Coronary artery (tissue), 2 donors: ENCODE results near the gene GARRE1.

ENCODE experiments used
- DNase-seq: peaks from one replicate; pipeline ENCODE4 v3.0.0-alpha.2; 2017; ENCODE audit warnings: low spot score
- H3K27ac ChIP-seq, 2 donors: fragments of 200-600 bp; sonication (generic); one replicate each; pipeline ENCODE4 v1.5.1; 2016 to 2019
- H3K4me3 ChIP-seq: fragments of 200-600 bp; sonication (generic); 2 replicates; pipeline ENCODE4 v1.5.1; 2016; ENCODE audit warnings: mild to moderate bottlenecking, moderate library complexity
- TF ChIP-seq, protein P1 (sequence below): fragments of 200-600 bp; sonication (generic); IDR thresholded peaks from one replicate; pipeline ENCODE4 v1.5.1; 2019; ENCODE audit warnings: antibody characterized with exemption

GARRE1 gene

GRCh38 chr19:34261334-34262109, 7.2 kb downstream of the GARRE1 start:
- Histone ChIP-seq H3K27ac (peak overlapping the region in 1 of 2 donors; percentile 61), H3K4me3 (no peak overlapping the region)
- TF ChIP-seq, protein P1, sequence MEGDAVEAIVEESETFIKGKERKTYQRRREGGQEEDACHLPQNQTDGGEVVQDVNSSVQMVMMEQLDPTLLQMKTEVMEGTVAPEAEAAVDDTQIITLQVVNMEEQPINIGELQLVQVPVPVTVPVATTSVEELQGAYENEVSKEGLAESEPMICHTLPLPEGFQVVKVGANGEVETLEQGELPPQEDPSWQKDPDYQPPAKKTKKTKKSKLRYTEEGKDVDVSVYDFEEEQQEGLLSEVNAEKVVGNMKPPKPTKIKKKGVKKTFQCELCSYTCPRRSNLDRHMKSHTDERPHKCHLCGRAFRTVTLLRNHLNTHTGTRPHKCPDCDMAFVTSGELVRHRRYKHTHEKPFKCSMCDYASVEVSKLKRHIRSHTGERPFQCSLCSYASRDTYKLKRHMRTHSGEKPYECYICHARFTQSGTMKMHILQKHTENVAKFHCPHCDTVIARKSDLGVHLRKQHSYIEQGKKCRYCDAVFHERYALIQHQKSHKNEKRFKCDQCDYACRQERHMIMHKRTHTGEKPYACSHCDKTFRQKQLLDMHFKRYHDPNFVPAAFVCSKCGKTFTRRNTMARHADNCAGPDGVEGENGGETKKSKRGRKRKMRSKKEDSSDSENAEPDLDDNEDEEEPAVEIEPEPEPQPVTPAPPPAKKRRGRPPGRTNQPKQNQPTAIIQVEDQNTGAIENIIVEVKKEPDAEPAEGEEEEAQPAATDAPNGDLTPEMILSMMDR: no peak
- no peak for DNase-seq

DNA sequence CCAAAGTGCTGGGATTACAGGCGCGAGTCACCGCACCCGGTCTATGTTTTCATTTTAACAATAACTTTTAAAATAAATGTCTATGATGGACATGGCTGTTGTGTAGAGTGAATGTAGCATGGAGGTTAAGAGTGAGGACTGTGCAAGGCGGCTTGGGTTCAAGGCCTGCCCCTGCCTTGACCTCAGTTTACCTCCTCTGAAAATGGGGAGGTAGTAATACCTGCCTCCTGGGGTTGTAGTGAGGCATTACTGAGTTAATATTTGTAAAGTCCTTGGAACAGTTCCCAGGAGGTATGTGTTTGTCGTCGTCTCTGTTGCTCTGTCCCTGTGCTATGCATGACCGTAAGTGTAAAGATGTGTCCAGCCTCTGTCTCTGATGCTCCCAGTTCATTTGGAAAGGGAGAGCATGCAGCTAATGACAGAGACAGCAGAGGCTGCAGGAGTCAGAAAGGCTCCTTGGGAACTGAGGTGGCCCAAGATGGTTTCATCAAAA, 9.4 kb downstream of the GARRE1 start:
- Histone ChIP-seq H3K27ac (no peak overlapping the region), H3K4me3 (no peak overlapping the region)
- no peak for DNase-seq
- TF ChIP-seq, protein P1: no peak

- Histone ChIP-seq H3K4me3 (peak overlapping the region; percentile 32), H3K27ac (peak overlapping the region; percentile 11 to 54)
- DNase-seq: no peak
- TF ChIP-seq, protein P1: no peak
Observed at GRCh38 chr19:34265221-34265650, 10.9 kb downstream of the GARRE1 start.

DNA sequence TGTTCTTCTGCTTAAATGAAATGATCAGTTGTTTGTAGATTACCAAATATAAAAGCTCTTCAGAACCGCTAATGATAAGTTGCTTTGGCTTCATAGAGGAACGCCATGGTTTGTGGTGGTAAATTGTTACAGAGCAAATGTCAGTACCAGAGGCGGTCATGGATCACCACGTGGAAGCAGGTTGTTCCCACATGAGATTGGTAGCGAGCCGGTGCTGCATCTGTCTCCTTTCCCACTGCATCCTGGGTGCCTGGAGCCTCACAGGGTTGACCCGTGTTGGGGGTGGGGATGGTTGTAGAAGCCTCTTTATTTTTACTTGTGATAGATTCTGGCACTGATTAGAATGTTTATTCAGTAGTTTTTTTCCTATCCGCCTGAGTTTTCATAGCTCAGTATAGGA, 14.7 kb downstream of the GARRE1 start:
- H3K27ac ChIP-seq: peak overlapping the region; percentile 54 to 57

GRCh38 chr19:34269489-34269888, 15.1 kb downstream of the GARRE1 start:
- DNase-seq: no peak
- TF ChIP-seq, protein P1: no peak
- Histone ChIP-seq H3K4me3 (no peak overlapping the region), H3K27ac (peak overlapping the region; percentile 57 to 84)

More for the DNA sequence above, 14.7 kb downstream of the GARRE1 start:
- TF ChIP-seq, protein P1: no peak
- DNase-seq: no peak
- H3K4me3 ChIP-seq: no peak overlapping the region

DNA sequence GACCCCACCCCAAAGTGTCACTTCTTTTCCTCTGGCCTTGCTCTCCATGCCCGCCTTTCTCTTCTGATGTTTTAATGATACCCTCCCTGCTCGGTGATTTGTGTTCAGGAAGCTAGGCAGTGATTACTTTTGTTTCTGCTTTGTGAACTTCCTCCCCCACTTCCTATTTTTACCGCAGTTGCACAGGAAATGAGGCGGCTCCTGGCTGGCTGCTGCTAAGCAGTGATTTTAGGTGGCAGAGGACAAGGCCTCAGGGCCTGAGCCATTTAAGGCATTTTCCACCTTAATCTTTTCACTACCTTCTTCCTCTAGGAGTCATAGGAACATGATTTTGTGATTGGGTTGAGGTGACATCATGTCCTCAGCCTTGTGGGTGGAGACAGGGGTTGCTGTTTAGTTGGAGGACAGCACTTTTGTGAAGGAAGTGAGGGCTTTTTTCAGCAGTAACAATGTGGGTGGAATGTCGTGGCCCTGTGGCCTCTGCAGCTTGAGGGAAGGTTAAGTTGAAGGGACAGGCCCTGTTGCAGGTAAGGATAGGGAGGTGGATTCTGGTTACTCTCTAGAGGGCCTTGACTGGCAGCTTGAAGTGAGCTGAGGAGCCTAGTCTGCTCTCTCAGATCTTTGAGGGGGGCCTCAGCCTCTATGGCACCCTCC, 15.7 kb downstream of the GARRE1 start:
- DNase-seq: no peak
- H3K4me3 ChIP-seq: peak overlapping the region; percentile 39

More for the DNA sequence above, 15.7 kb downstream of the GARRE1 start:
- H3K27ac ChIP-seq: peak overlapping the region; percentile 57 to 84
- TF ChIP-seq, protein P1: no peak
